HG03103 (cell line): ENCODE results near the gene ADGRL1.
"Not testable (repeated sequence)": the region's sequence is repeated elsewhere in the genome, so short reads cannot be mapped to it uniquely, and the experiment has no call there.

Experiments
- ATAC-seq: cut with Tn5 transposase; IDR thresholded peaks from one replicate; pipeline ENCODE4 v1.9.1; 2021; ENCODE audit warnings: low read depth; ENCODE audit not compliant: unreplicated experiment

The ADGRL1 gene

GRCh38 chr19:14164724-14165493 is 41.1 kb downstream of the ADGRL1 start:
- no peak for ATAC-seq

DNA sequence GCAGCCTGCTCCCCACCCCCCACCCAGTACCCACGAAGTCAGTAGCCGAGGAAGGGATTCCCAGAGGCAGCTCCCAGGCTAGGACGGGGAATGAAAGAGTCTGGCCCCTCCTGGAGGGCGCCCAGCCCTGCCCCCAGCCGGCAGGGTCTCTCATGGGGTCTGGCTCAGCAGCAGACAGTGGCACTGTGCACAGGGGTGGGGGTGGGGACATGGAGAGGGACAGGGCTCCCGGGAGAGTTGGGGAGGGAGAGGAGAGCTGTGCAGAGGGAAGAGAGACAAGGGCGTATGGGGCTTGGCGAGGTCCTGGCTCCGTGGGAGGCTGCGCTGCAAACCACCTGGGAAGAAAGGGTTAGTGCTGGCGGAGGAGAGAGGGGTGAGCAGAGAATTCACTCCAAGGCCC is 41.9 kb downstream of the ADGRL1 start:
- ATAC-seq, result no peak

DNA sequence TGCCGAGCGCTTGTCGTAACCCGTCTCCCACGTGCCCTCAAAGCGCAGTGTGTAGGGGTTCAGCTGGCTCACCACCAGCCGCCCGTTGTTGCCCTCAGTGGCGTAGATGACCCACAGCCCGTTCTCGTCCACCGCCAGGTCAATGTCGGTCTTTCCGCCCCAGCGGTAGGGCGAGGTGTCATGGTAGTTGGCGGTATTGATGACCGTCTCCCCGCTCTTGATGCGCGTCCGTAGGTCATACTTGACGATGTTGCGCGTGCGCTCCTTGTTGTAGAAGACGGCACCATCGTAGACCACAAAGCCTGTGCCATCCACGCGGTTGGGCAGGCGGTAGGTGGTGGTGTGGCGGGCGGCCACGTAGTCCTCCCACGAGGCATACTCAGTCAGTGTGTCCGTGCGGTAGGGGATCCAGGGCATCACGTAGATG is 43.1 kb downstream of the ADGRL1 start:
- ATAC-seq, result no peak

DNA sequence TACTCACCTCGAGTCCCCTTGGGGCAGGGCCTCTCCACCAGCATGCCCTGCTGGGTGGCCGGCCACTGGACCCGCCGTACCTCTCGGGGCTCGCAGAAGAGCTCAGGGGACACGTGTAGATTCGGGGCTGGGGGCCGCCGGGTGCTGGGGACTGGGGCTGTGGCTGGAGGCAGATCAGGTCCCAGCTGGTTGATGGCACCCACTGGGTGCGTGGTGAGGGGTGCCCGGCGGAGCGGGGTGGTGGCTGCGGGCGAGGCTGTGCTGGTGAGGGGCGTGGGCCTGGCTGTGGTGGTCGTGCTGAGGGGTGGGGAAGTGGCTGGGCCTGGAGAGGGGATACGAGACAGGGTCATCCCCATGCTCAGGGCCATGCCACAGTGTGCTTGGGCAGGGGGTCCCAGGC is 44.7 kb downstream of the ADGRL1 start:
- ATAC-seq, result no peak

GRCh38 chr19:14160017-14160703 is 45.8 kb downstream of the ADGRL1 start:
- no peak for ATAC-seq

DNA sequence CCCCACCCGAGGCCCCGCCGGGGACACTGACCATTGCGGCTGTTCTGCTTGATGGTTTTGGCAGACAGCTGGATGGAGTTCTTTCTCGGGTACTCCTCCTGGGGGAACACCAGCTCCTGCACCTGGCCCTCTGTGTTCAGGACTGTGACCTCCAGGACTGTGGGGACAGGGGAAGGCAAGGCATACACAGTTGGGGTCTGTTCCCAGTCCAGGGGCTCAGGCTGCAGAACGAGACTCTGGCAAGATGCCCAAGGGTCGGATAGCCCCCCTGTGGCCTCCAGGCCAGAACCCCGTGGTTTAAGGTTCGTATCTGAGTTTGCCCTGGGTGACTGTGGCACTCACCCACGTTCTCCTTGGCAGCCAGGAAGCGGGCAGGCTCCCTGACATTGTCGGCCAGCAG is 46.9 kb downstream of the ADGRL1 start:
- no peak for ATAC-seq

DNA sequence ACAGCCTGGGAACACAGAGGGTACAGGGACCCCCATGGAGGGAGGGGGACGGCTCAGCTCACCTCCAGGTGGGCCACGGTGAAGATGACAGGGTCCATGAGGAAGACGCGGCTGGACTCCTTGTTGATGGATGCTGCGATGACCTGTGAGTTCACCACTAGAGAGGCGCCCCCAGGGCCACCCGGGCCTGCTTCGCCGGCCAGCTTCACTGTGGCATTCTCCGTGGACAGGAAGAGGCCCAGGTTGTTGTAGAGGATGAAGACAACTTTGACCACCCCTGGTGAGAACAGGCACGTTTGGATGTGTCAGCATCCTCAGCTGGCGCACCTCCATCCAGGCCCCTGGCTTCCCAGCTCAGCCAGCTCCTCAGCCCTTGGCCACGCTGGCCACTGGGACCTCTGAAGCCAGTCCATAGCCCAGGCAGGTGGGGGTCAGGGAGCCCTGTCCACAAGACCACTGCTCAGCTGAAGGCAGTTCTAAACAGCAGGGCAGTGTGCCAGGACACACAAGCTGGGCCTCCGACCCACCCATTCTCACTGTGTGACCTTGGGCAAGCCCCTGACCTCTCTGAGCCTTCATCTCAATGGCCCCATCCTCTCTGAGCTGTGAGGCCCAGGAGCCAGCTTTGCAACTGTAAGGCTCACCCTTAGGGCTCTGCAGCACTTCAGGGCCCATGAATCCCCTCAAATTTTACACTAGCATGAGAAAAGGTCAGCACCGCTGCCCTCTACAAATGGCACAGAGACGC is 47.5 kb downstream of the ADGRL1 start:
- no peak for ATAC-seq

- ATAC-seq, result no peak
Observed at GRCh38 chr19:14156971-14157717, 48.8 kb downstream of the ADGRL1 start.

GRCh38 chr19:14156122-14156521 is 49.8 kb downstream of the ADGRL1 start:
- ATAC-seq, result no peak

- ATAC-seq, result no peak
Observed at GRCh38 chr19:14155371-14155770, 50.6 kb downstream of the ADGRL1 start.

DNA sequence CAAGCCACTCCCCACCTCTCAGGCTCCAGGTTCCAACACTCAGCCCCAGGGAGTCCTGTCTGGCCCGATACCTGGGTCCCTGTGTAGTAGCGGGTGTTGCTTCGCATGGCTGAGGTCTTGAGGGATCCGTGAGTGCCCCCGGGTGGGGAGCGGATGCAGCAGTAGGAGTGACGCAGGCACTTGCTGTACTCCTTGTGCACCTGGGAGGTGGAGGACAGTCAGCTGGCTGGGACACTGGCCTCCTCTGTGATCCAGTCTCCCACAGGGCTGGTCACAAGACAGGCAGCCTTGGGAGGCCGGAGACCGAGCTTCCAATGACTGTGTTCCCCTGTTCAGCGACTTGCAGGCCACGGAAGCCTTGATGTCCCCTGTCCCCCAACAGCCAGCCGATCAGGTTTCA is 53.3 kb downstream of the ADGRL1 start:
- no peak for ATAC-seq

GRCh38 chr19:14150770-14151661 is 55.0 kb downstream of the ADGRL1 start:
- no peak for ATAC-seq

DNA sequence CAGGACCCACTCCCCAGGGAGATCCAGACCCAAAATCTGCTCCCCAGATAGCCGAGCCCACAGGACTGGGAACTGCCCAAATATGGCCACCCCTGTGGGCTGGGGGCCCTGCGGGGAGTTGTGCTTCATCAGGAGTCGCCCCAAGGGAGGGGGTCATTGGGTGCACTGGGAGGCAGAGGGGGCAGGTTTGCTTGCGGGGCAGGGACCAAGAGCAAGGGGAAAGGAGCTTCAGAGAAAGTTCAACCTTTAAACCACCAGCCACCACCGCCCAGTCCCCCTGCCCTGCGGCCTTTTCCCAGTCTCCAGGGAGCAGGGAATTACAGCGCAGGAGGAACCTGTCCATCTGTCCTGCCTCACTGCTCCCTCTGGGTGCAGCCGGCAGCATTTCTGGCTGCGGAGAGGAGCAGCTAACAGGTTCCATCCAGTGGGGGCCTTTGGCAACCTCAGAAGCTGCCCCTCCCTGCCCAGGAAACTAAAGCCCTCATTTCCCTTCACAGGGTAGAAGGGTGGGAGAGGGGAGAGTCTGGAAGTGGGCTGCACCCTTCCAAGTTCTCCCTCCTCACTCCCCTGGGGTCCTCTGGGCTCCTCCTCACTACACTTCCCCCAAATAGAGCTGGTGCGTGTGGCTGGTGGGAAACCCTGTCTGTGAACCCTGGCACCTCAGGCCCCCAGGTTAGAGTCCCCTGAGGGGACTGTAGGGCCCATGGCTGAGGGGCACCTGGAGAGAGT is 55.8 kb downstream of the ADGRL1 start:
- ATAC-seq, result no peak

DNA sequence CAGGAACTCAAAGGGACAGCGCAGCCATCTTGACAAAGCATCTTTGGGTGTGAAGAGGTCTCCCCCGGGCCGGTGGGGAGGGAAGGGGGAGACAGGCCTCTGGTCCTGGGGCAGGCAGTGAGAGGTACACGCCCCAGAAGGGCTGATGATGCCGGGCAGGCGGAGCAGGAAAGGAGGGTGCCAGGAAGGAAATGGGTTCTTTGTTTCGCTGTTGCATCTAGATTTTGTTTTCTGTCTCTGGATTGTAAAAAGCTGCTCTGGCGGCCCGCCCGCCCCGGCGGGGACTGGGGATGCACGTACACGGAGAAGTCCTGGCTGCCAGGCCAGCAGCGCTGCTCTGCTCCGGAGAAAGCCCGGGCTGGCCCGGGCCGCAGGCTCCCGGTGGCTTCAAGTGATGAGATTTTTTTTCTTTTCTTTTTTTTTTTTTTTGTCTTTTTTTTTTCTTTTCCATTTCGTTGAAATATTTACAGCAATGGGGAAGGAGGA is 56.4 kb downstream of the ADGRL1 start:
- no peak for ATAC-seq

DNA sequence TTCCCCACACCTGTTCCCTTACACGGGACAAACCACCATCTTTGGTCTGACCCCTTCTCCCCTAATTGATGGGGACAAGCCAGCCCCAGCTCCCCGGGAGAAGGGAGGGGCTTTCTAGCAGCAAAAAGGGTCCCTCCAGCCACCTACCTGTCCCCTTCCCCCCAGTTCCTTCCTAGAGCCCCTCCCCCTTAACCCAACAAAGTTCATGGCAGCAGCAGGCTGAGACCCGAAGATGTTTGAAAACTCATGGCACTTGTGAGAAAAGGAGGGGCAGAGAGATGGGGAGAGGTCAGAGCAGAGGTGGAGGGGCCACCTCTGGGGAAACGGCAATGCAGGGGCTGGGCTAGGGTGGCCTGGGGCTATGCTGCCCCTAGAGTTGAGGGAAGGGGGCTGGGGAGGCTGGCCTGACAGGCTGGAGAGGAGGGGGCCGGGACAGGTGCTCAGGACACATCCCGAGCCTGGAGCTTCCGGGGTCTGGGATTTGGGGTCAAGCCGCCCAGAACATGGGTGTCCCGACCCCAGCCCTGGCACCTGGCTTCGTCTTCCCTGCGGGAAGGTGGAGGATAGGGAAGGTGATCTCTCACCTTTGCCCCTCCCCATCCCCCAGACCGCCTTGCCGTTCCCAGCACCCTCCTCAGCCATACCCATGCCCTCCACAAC is 57.1 kb downstream of the ADGRL1 start:
- no peak for ATAC-seq

GRCh38 chr19:14147797-14148605 is 58.0 kb downstream of the ADGRL1 start:
- no peak for ATAC-seq

DNA sequence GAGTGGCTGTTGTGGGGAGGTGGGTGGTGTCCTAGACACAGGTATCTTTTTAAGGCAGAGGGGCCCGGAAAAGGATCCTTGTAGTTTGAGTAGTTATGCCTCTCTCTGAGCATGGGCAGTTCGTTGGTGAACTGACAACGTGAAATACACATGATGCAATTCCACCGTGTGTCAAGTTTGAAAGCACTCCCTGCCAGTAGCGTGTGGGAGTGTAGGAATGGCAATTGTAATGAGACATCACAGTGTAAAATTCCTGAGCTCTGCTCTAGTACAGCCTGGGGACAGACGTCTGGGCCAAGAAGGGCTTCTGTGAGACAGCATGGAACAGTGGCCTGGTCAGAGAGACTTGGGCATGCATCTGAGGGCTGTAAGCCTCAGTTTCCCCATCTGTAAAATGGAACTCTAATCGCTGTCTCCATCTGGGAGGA is 59.2 kb downstream of the ADGRL1 start:
- no peak for ATAC-seq

DNA sequence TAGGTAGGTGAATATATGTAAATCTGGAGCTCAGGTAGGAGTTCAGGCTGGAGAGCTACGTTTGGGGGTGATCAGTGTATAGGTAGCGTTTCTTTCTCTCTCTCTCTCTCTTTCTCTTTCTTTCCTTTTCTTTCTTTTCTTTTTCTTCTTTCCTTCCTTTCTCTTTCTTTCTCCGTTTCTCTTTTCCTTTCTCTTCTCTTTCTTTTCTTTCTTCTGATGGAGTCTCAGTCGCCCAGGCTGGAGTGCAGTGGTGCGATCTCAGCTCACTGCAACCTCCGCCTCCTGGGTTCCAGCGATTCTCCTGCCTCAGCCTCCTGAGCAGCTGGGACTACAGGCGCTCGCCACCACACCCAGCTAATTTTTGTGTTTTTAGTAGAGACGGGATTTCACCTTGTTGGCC is 59.8 kb downstream of the ADGRL1 start:
- ATAC-seq, result not testable (repeated sequence)
